ENCODE results near the gene PCSK5.

PCSK5 gene

DNA sequence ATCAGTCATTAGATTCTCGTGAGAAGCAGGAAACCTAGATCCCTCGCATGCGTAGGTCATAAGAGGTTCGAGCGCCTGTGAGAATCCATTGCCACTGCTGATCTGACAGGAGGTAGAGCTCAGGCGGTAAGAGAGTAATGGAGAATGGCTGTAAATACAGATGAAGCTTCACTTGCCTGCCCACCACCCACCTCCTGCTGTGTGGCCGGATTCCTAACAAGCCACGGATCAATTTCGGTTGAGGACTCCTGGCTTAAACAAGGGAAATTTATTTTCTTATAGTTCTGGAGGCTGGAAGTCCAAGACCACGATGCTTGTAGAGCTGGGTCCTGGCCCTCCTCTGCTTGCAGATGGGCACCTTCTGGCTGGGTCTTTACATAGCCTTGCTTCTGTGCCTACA is 200.4 kb downstream of the PCSK5 start:
- Histone ChIP-seq H3K9me3 (ENCODE audit: insufficient read depth, low read length, severe bottlenecking) (no peaks in the 10 kb centered on the region), H3K27ac (ENCODE audit: low read length) (no peak overlapping the region), H3K4me1 (ENCODE audit: insufficient read depth, low read length) (no peaks in the 10 kb centered on the region), H3K9ac (ENCODE audit: low read depth, low read length) (no peak overlapping the region), H2AFZ (ENCODE audit: low read depth, low read length) (no peak overlapping the region), H3K4me3 (ENCODE audit: low read depth in 1 of 2, low read length in 2 of 2) (no peak overlapping the region), H3K36me3 (ENCODE audit: insufficient read depth, low read length) (peaks cover 6% of the 10 kb centered on the region; the same call in 1 of the 2 replicates), H3K27me3 (ENCODE audit: insufficient read depth, low read length, poor library complexity) (no peaks in the 10 kb centered on the region), H4K20me1 (ENCODE audit: insufficient read depth, low read length) (no peaks in the 10 kb centered on the region), H3K4me2 (ENCODE audit: insufficient read depth, low read length) (no peak overlapping the region), H3K79me2 (ENCODE audit: insufficient read depth, low read length) (no peaks in the 10 kb centered on the region)
- TF ChIP-seq, protein P1, sequence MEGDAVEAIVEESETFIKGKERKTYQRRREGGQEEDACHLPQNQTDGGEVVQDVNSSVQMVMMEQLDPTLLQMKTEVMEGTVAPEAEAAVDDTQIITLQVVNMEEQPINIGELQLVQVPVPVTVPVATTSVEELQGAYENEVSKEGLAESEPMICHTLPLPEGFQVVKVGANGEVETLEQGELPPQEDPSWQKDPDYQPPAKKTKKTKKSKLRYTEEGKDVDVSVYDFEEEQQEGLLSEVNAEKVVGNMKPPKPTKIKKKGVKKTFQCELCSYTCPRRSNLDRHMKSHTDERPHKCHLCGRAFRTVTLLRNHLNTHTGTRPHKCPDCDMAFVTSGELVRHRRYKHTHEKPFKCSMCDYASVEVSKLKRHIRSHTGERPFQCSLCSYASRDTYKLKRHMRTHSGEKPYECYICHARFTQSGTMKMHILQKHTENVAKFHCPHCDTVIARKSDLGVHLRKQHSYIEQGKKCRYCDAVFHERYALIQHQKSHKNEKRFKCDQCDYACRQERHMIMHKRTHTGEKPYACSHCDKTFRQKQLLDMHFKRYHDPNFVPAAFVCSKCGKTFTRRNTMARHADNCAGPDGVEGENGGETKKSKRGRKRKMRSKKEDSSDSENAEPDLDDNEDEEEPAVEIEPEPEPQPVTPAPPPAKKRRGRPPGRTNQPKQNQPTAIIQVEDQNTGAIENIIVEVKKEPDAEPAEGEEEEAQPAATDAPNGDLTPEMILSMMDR (IDR thresholded peaks at IDR 0.05; ENCODE audit: borderline replicate concordance, extremely low read depth, low read length, poor library complexity, severe bottlenecking), result no peak
- TF ChIP-seq EZH2 (IDR thresholded peaks at IDR 0.05; ENCODE audit: borderline replicate concordance, low read depth, low read length, severe bottlenecking), result no peak
- no peak for ATAC-seq (ENCODE audit: insufficient read depth, low read depth)
- DNase-seq, result no peak

DNA sequence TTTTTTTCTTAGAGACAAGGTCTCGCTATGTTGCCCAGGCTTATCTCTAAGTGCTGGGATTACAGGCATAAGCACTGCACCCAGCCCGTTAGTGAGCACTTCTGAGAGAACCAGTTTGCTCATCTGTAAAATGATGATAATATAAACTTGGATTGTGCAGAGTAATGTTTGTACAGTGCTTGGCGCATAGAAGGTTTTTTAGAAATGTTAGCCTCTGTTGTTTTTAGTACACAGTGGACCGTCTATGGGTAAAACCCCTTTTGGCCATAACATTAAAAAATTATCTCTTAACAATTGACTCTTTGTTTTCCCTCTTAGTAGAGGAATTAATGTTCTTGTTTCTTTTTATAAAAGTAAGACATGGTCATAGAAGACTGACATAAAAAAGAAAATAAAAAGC is 202.1 kb downstream of the PCSK5 start:
- no peak for TF ChIP-seq EZH2 (IDR thresholded peaks at IDR 0.05; ENCODE audit: borderline replicate concordance, low read depth, low read length, severe bottlenecking)
- TF ChIP-seq, protein P1 (IDR thresholded peaks at IDR 0.05; ENCODE audit: borderline replicate concordance, extremely low read depth, low read length, poor library complexity, severe bottlenecking), result no peak
- no peak for ATAC-seq (ENCODE audit: insufficient read depth, low read depth)
- Histone ChIP-seq H3K4me2 (ENCODE audit: insufficient read depth, low read length) (no peak overlapping the region), H2AFZ (ENCODE audit: low read depth, low read length) (no peak overlapping the region), H3K27me3 (ENCODE audit: insufficient read depth, low read length, poor library complexity) (no peaks in the 10 kb centered on the region), H3K9me3 (ENCODE audit: insufficient read depth, low read length, severe bottlenecking) (no peaks in the 10 kb centered on the region), H4K20me1 (ENCODE audit: insufficient read depth, low read length) (no peaks in the 10 kb centered on the region), H3K27ac (ENCODE audit: low read length) (no peak overlapping the region), H3K9ac (ENCODE audit: low read depth, low read length) (no peak overlapping the region), H3K79me2 (ENCODE audit: insufficient read depth, low read length) (no peaks in the 10 kb centered on the region), H3K4me1 (ENCODE audit: insufficient read depth, low read length) (no peaks in the 10 kb centered on the region), H3K36me3 (ENCODE audit: insufficient read depth, low read length) (peaks cover 12% of the 10 kb centered on the region; the same call in 1 of the 2 replicates), H3K4me3 (ENCODE audit: low read depth in 1 of 2, low read length in 2 of 2) (no peak overlapping the region)
- DNase-seq, result no peak

DNA sequence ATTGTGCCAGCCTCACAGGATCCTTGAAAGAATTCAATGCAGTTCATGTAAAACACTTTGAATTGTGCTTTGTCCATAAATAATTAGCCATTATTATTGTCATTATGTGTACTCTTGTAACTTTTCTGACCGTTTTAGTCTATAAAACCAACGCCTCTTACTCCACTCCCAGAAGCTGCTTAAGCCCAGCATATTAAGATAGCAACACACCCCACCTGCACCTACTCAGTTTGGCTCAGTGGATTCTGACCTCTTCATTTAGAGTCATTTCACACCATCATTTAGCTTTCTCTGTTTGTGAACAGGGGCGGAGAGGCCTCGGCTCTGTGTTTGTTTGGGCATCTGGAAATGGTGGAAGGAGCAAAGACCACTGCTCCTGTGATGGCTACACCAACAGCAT is 205.1 kb downstream of the PCSK5 start:
- Histone ChIP-seq H3K4me2 (ENCODE audit: insufficient read depth, low read length) (no peak overlapping the region), H3K4me3 (ENCODE audit: low read depth in 1 of 2, low read length in 2 of 2) (no peak overlapping the region), H3K9me3 (ENCODE audit: insufficient read depth, low read length, severe bottlenecking) (no peaks in the 10 kb centered on the region), H3K4me1 (ENCODE audit: insufficient read depth, low read length) (no peaks in the 10 kb centered on the region), H3K79me2 (ENCODE audit: insufficient read depth, low read length) (no peaks in the 10 kb centered on the region), H3K36me3 (ENCODE audit: insufficient read depth, low read length) (peaks cover 27% of the 10 kb centered on the region; the same call in 1 of the 2 replicates), H3K27me3 (ENCODE audit: insufficient read depth, low read length, poor library complexity) (no peaks in the 10 kb centered on the region), H2AFZ (ENCODE audit: low read depth, low read length) (no peak overlapping the region), H3K9ac (ENCODE audit: low read depth, low read length) (no peak overlapping the region), H3K27ac (ENCODE audit: low read length) (no peak overlapping the region), H4K20me1 (ENCODE audit: insufficient read depth, low read length) (no peaks in the 10 kb centered on the region)
- DNase-seq, result no peak
- TF ChIP-seq, protein P1 (IDR thresholded peaks at IDR 0.05; ENCODE audit: borderline replicate concordance, extremely low read depth, low read length, poor library complexity, severe bottlenecking), result no peak
- no peak for TF ChIP-seq EZH2 (IDR thresholded peaks at IDR 0.05; ENCODE audit: borderline replicate concordance, low read depth, low read length, severe bottlenecking)
- ATAC-seq (ENCODE audit: insufficient read depth, low read depth), result no peak

DNA sequence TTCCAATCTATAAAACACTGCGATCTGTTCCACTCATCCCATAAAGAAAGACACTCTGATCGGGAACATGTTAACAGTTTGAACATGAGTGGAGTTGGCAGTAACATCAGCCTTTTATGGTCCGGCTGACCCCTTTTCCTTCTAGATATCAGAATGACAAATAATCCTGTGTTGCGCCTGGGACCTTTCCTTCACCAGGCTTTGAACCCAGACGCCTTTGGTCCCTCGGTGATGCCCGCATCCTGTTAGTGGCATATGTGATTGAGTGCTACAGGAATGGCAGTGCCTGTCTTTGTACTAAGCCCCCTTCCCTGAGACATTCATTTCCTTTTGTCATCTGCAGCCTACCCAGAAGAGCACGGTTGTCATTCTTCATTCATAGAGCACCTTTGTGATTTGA is 209.0 kb downstream of the PCSK5 start:
- Histone ChIP-seq H3K27me3 (ENCODE audit: insufficient read depth, low read length, poor library complexity) (no peaks in the 10 kb centered on the region), H3K79me2 (ENCODE audit: insufficient read depth, low read length) (no peaks in the 10 kb centered on the region), H4K20me1 (ENCODE audit: insufficient read depth, low read length) (no peaks in the 10 kb centered on the region), H3K9me3 (ENCODE audit: insufficient read depth, low read length, severe bottlenecking) (no peaks in the 10 kb centered on the region), H2AFZ (ENCODE audit: low read depth, low read length) (no peak overlapping the region), H3K4me2 (ENCODE audit: insufficient read depth, low read length) (no peak overlapping the region), H3K4me3 (ENCODE audit: low read depth in 1 of 2, low read length in 2 of 2) (no peak overlapping the region), H3K36me3 (ENCODE audit: insufficient read depth, low read length) (peaks cover 36% of the 10 kb centered on the region; the same call in 1 of the 2 replicates), H3K4me1 (ENCODE audit: insufficient read depth, low read length) (no peaks in the 10 kb centered on the region), H3K27ac (ENCODE audit: low read length) (no peak overlapping the region), H3K9ac (ENCODE audit: low read depth, low read length) (no peak overlapping the region)
- ATAC-seq (ENCODE audit: insufficient read depth, low read depth), result no peak
- TF ChIP-seq, protein P1 (IDR thresholded peaks at IDR 0.05; ENCODE audit: borderline replicate concordance, extremely low read depth, low read length, poor library complexity, severe bottlenecking), result no peak
- no peak for TF ChIP-seq EZH2 (IDR thresholded peaks at IDR 0.05; ENCODE audit: borderline replicate concordance, low read depth, low read length, severe bottlenecking)
- no peak for DNase-seq

Data from DND-41 (cell line).